GM21526 (cell line): ENCODE data around the gene DTX2.
A peak's percentile ranks its signal among the peaks of the same experiment; 100 is the strongest.
"Not testable (repeated sequence)": the region's sequence is repeated elsewhere in the genome, so short reads cannot be mapped to it uniquely, and the experiment has no call there.

Source experiments
- ATAC-seq: cut with Tn5 transposase; IDR thresholded peaks from one replicate; pipeline ENCODE4 v1.9.1; 2021; ENCODE audit warnings: moderate library complexity; ENCODE audit not compliant: unreplicated experiment, low FRiP score

Gene DTX2

DNA sequence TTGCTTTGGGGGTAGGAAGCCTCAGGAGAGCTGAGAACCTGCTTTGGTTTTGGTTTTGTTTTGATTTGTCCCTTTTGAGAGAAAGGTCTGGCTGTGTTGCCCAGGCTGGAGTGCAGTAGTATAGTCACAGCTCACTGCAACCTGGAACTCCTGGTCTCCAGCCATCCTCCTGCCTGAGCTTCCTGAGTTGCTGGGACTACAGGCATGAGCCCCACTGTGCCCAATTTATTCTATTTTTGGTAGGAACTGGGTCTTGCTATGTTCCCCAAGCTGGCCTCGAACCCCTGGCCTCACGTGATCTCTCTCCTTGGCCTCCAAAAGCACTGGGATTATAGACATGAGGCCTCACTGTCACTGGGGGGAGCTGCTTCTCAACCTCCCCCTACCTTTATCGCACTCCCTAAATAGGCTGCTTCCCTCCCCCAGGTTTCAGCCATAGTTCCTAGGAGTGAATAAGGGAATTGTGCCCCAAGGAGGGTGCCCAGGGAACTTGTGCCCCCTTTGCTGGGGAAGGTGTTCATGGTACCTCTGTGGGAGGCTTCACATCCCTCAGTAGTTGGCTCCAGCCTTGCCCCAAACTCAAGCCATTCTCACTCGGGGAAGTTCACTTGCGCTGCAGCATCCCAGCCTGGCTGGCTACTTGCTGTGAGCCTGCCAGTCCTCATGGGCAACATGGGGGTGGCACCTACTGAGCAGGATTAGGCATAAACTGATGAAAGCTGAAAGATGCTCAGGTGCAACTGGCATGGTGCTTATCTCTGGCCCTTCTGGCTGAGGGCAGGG lies 18.7 kb upstream of the DTX2 start:
- ATAC-seq, result not testable (repeated sequence)

DNA sequence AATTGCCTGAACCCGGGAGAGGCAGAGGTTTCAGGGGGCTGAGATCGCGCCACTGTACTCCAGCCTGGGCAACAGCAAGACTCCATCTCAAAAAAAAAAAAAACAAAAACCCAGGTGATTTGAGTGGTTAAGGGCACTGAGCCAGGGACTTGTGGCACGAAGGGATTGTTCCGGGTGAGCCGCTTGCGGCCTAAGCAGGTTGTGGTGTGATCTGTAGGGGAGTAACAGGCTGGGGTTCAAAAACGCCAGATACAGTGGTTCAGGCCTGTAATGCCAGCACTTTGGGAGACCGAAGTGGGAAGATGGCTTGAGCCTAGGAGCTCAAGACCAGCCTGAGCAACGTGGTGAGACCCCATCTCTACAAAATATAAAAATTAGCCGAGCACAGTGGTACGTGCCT lies 17.7 kb upstream of the DTX2 start:
- ATAC-seq, result not testable (repeated sequence)

DNA sequence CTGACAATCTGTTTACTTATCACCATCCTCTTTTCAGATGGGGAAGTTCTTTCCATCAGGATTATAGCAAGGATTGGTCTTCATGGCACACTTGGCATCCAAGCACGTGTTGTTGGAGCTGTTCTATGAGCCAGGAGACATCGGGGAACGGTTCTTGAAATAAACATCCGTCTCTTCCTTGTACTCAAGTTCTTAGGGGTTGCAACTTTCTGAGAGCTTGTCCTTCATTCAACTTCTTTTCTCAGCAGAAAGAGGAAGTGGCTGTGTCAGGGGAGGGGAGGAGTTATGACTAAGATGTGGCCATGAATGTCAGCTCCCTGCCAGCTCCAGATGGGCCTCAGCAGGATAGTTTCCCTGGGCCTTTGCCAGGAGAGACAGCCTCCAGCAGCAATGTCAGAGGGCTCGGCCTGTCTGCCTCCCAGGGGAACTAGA lies 15.9 kb upstream of the DTX2 start:
- ATAC-seq, result peak; percentile 82

DNA sequence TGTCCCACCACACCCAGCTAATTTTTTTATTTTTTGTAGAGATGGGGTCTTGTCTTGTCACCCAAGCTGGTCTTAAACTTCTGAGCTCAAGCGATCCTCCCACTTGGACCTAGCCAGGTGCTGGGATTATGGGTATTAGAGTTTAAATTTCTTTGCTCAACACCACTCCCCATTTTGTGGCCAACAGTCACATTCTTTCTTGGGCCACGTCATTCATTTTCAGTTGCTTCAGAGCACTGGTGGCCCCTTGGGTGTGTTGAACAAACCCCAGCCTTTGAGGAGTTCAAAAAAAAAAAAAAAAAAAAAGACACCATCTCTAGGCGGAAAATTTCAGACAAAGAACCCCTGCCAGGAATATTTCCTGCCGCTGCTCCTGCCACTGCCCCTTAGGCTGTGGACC lies 4.5 kb upstream of the DTX2 start:
- ATAC-seq, result not testable (repeated sequence)

DNA sequence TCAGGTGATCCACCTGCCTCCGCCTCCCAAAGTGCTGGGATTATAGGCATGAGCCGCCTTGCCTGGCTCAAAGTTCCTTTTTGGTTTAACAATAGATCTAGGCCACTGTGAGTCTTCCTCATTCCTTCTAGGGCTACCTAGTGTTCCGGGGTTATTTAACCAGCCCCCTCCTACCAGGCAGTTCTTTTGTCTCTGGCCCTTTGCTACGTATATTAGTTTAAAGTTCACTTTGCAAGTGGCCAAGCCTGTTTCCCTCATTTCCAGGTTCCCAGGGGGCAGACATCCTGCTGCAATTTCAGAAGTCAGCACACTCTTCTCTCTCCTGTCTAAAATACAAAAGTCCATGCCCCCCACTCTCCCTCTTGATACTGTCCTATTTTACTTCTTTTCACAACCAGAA lies 3.0 kb upstream of the DTX2 start:
- not testable (repeated sequence) for ATAC-seq

DNA sequence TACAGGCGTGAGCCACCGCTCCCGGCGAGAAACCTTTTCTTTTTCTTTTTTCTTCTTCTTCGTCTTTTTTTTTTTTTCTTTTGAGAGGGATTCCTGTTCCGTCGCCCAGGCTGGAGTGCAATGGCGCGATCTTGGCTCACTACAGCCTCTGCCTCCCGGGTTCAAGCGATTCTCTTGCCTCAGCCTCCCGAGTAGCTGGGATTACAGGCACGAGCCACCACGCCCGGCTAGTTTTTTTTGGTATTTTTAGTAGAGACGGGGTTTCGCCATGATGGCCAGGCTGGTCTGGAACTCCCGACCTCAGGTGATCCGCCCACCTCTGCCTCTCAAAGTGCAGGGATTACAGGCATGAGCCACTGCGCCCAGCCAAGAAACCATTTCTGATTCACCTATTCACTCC lies 742 bp upstream of the DTX2 start:
- not testable (repeated sequence) for ATAC-seq

DNA sequence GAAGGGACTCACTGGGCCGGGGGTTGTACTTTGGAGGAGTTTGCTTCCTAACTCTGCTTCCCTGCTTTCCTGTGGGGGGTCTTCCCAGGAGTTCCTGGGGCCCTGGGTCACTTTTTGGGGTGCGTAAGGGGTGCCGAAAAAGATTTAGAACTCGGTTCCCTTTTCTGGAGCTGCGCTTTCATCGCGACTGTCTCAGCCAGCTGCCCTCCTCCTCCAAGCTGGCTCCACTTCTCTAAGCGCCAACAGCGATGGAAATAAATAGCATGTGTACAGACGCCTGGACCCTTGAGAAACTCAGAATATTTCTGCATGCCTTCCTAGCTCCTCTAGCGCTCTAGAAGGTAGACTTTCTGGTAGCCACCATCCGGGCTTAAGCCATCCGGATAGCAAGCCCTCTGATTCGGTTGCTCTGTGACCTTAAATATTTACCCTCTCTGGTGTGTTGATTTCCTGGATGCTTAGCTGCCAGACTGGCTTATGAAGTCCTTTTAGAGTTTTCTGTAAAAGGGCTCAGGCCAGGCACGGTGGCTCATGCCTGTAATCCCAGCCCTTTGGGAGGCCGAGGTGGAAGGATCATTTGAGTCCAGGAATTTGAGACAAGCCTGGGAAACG lies 868 bp downstream of the DTX2 start:
- ATAC-seq, result not testable (repeated sequence)

DNA sequence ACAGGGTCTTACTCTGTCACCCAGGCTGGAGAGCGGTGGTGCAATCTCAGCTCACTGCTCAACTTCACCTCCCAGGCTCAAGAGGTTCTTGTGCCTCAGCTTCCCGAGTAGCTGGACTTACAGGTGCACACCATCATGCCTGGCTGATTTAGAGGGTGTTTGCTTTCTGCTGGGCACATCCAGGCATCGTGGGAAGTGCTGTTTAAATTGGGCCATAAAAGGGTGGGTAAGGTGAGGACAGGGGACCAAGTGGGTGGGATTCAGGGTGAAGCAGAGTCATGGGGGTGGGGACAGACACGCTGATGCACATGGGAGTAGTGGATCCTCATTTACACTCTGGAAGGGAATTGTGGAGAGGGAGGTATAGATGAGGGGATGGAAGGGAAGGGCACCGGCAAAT lies 3.5 kb downstream of the DTX2 start:
- ATAC-seq, result not testable (repeated sequence)

DNA sequence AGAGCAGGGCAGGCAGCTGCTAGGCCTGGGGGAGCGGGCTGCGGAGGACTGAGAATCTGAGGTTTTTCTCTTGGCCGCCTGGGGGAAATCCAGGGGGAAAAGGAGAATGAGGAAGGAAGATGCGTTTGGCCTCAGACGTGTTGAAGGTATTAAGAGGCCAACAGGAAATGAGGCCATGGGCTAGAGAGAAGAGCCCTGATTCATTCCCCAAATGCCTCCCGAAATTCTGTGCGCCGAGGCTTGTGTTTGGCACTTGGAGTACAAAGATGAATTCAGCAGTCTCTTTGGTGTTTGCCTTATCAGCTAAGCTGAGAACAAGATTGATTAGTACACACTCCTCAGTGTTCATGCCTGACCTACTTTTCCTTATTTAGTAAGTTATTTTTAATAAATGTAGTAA lies 4.4 kb downstream of the DTX2 start:
- not testable (repeated sequence) for ATAC-seq

DNA sequence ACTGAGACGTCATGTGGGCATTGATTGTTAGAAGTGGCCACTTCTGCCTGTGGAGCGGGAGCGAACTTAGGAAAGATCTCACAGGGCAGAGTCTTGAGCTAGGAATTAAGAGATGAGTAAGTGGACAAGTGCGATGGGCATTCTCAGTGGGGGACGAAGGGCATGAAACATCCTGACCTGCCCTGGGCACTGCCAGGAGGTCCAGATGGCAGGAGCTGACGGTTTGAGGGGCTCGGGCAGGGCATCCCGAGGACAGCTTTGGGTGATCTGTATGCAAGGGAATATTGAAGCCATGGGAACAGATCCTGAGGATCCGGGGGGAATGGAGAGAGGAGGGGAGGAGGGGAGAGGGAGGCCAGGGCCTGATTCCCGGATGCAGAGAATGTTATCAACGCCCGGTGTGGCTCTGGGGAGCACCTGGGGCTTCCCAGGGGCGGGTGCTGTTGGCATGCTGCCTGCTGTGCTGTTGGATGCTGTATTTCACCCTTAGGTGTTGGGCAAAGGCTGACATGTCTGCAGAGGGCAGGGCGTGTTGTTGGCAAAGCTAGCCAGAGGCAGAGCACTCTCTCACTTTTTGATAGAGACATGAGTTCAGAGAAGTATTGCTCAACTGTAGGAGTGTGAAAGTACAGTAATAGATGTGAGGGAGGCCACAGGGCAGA lies 6.4 kb downstream of the DTX2 start:
- not testable (repeated sequence) for ATAC-seq

DNA sequence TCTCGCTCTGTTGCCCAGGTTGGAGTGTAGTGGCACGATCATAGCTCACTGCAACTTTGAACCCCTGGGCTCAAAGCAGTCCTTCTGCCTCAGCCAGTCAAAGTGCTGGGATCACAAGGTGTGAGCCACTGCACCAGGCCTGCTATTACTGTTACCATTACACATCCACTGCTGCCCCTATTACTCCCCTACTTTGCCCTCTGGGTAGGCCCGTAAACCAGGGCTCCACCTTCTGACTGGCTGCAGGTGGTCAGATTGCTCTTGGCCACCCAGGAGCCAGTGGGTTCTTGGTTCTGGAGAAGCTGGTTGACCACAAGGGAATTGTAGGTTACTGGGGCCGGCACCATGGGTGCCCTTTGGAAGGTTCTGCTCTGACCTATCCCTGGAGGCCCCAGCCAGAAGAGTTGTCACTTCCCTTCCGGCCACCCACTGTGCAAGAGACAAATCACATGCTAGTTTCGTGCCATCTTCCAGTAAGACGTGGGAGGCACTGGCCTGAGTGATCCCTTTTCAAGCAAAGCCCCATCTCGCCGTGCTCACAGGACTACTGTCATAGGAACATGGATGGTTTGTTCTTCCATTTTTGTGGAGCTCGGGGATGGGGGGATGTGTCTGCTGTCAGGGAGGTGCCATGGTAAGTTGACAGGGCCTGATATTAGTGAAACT lies 10.2 kb downstream of the DTX2 start:
- ATAC-seq, result not testable (repeated sequence)

DNA sequence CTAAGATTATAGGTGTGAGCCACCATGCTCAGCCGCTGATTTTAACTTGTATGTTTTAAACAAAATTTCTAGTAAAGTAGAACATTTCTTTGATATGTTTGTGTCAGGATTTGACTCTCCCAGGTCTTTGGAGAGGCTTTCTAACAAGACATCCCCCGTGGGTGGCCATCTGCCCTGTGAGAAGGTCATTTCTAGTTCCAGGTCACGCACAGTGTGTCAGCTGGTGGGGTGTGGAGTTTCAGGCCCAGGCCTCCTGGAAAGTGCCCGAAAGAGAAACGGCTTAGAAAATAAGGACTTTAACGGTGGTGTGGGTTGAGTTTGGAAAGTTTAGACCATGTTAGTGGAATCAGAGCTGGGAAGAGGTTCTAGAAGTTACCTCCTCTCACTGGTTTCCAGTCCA lies 11.6 kb downstream of the DTX2 start:
- not testable (repeated sequence) for ATAC-seq

DNA sequence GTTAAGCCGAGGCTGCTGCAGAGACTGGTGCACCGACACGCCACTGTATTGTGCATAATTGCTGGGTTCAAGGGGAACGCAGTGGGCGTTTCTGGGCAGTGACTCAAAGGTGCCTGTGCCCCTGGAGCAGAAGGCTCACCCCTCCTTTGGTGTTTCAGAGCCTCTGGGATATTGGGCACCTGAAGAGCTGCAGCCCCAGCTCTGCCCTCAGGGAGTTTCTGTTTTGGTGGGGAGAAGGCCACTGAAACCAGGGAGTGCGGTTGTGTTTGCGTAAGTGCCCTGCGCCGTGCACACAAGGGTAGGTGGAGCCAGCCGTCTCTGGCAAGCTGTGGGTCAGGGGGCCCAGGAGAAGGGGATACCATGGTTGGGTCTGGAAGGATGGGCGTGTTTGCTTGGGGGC lies 14.8 kb downstream of the DTX2 start:
- ATAC-seq, result not testable (repeated sequence)

DNA sequence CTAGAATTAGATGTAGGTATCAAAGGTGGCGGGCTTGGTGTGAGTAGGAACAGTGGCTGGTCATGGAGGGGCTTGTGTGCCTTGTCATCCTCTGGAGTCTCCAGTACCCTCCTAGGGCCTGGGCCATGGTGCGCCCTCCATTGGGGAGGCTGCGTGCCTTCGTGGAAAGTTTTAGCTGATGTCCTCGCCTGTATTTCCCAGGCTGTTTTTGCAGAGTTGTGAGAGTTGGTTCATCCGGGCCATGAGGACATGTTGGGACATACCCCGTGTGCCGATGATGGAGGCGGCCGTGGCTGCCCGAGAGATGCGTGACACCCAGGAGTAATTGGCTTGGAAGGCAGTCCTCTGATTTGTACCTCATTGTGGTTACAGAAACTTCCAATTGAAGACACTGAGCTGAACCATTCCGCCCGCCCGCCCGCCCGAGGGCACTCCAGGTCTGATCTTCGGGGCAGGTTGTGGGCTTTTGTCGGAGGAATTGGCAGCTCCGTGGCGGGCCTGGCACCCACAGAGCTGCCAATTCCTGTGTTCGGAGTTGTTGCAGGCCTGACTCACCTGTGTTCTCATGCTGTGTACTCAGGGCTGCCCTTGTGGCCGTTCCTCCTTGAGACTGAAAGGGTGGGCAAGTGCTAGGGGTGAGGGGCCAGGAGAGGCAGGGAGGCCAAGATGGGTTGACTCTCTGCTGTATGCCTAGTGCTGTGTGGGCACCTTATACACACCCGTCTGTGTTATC lies 15.4 kb downstream of the DTX2 start:
- ATAC-seq, result not testable (repeated sequence)

DNA sequence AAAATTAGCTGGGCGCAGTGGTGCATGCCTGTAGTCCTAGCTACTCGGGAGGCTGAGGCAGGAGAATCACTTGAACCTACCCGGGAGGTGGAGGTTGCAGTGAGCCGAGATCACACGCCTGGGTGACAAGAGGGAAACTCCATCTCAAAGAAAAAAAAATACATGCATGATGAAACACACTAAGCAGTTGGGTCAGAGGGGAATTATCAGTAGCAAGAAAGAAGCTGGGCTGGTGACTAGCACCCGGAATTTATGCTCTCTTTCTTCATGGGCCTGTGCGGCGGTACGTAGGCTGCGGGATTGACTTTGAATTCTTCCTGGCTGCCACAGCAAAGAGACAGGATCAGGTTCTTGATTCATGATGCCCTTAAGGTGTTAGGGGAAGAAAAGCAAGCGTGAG lies 18.1 kb downstream of the DTX2 start:
- not testable (repeated sequence) for ATAC-seq

DNA sequence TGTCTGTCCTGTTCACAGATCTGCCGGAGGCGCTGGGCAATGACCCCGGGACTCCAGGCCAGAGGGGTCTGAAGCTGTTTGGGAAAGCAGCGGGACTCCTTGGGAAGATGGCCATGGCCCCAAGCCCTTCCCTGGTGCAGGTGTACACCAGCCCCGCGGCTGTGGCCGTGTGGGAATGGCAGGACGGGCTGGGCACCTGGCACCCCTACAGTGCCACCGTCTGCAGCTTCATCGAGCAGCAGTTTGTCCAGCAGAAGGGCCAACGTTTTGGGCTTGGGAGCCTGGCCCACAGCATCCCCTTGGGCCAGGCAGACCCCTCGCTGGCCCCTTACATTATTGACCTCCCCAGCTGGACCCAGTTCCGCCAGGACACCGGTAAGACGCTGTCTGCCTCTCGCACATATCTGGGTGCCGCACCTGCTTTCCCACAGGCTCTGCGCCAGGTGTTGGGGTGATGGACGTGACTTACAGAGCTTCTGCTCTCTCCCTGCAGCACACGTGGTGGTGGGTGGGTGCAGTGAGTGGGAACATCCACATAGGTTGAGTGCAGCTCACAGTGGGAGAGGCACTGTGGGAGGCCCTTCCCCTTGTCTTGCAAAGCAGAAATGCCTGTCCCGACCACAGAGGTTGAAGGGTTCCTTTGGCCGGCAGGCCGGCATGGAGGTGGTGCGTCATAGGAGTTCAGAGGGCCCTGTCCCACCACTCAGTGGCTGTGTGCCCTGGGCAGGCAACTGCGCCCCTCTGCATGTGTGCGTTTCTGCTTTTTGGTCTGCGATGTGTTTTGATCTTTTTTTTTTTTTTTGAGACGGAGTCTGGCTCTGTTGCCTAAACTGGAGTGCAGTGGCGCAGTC lies 19.1 kb downstream of the DTX2 start:
- not testable (repeated sequence) for ATAC-seq

DNA sequence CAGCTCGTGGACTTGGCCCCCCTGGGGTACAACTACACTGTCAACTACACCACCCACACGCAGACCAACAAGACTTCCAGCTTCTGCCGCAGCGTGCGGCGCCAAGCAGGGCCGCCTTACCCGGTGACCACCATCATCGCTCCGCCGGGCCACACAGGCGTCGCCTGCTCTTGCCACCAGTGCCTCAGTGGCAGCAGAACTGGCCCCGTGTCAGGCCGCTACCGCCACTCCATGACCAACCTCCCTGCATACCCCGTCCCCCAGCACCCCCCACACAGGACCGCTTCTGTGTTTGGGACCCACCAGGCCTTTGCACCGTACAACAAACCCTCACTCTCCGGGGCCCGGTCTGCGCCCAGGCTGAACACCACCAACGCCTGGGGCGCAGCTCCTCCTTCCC lies 21.2 kb downstream of the DTX2 start:
- not testable (repeated sequence) for ATAC-seq

DNA sequence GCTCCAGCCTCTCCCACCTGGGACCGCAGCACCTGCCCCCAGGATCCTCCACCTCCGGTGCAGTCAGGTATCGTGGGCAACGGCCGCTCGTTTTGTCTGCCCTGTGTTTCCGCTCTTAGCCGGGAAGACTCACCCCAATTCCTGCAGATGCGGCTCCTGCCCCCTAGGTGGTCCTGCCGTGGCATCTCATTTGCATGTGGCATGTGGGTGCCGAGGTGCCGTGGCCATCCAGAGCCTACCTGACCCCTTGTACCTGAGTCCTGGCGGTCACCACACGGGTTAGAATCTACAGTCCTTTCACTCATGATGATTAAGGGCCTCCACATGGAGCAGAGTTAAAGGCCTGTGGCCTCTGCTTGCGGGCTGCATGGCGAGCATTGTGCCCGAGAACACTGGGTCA lies 21.6 kb downstream of the DTX2 start:
- not testable (repeated sequence) for ATAC-seq

DNA sequence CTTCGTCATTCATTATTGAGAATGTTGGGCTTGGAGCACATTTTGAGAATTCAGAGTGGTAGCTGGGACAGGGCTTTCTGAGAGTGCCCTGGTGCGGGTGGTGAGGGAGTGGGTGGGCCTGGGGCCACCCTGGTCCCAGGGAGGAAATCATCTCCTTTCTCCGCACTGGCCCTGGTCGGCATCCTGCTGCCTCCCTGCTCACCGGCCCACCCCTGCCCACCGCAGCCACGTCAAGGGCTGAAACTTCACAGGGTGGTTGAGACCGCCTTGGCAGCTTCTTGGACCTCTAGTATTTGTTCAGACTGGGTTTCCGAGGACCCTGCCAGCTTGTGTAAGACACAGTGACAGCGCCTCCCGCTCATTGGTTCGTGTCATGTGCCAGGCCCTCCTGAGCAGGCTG lies 22.9 kb downstream of the DTX2 start:
- ATAC-seq, result not testable (repeated sequence)
